GM12878 (cell line): Measurements from ENCODE around the gene LTC4S. TPM values are rescaled to one million over a fixed set of nuclear protein-coding genes. Genes with fewer than 3 reads are reported as not detected.
A peak's percentile ranks its signal among the peaks of the same experiment; 100 is the strongest.

Experiments used
- ATAC-seq: fragments of 200-7000 bp; cut with Tn5 transposase; 3 replicates; pipeline ENCODE4 v1.9.1; 2020; ENCODE audit warnings: mild to moderate bottlenecking, moderate library complexity
- BruUV-seq: library from RNA; stranded (reverse); fragments of 400-500 nt; replicated peaks from 2 replicates; lab custom pipeline; 2021; lab: Mats Ljungman, UMichigan
- CTCF ChIA-PET: fragments of 300-600 bp; sonication (Branson Sonifier 250); formaldehyde crosslinking; extraction: SDS; loops from one replicate; lab custom pipeline; 2021; ENCODE audit warnings: inconsistent platforms; lab: Yijun Ruan, JAX
- POLR2A ChIA-PET: fragments of 350-600 bp; formaldehyde crosslinking; extraction: SDS; loops from one replicate; lab custom pipeline; 2021; ENCODE audit warnings: inconsistent platforms; lab: Charles Lee
- RAD21 ChIA-PET: fragments of 300-600 bp; sonication (Branson Sonifier 250); formaldehyde crosslinking; loops from one replicate; lab custom pipeline; 2023; ENCODE audit warnings: antibody characterized with exemption; ENCODE audit not compliant: unreplicated experiment; lab: Charles Lee
- SMC1A ChIA-PET: fragments of 300-600 bp; sonication (Branson Sonifier 250); formaldehyde crosslinking; loops from one replicate; lab custom pipeline; 2023; ENCODE audit not compliant: unreplicated experiment, uncharacterized antibody; lab: Charles Lee
- DNase-seq: peaks from one replicate; pipeline ENCODE4 v3.0.0-alpha.2; 2011; ENCODE audit warnings: low read depth, low spot score
- FAIRE-seq: peaks from 3 replicates; lab custom pipeline; 2011; peaks lifted over from hg19 to GRCh38; lab: Jason Lieb, UNC
- H2AFZ ChIP-seq: 2 replicates; pipeline ENCODE4 v1.6.0; 2011; ENCODE audit warnings: low read depth, low read length, control low read depth; ENCODE audit not compliant: control insufficient read depth
- H3K27ac ChIP-seq: 2 replicates; pipeline ENCODE4 v1.5.1; 2011; ENCODE audit warnings: control low read depth; ENCODE audit not compliant: control insufficient read depth, insufficient read depth
- H3K27me3 ChIP-seq, 2 experiments: replicated peaks in 1 of 2; 2 replicates each; pipeline versions ENCODE4 v1.6.0 to v1.6.1; 2011; ENCODE audit warnings: low read length in 1 of 2; ENCODE audit not compliant: control insufficient read depth in 2 of 2, insufficient read depth in 2 of 2
- H3K36me3 ChIP-seq, 2 experiments: 2 replicates each; pipeline ENCODE4 v1.5.1; 2011; ENCODE audit warnings: low read length in 1 of 2; ENCODE audit not compliant: control insufficient read depth in 2 of 2, insufficient read depth in 2 of 2
- H3K4me1 ChIP-seq: 2 replicates; pipeline ENCODE4 v1.6.1; 2011; ENCODE audit warnings: mild to moderate bottlenecking, low read length, moderate library complexity, mixed read lengths; ENCODE audit not compliant: control insufficient read depth, insufficient read depth
- H3K4me2 ChIP-seq: 2 replicates; pipeline ENCODE4 v1.6.0; 2011; ENCODE audit warnings: control low read depth; ENCODE audit not compliant: control insufficient read depth, insufficient read depth
- H3K4me3 ChIP-seq: fragments of 200-600 bp; sonication (generic); 2 replicates; pipeline ENCODE4 v1.5.1; 2016
- H3K79me2 ChIP-seq: 2 replicates; pipeline ENCODE4 v1.6.0; 2011; ENCODE audit warnings: low read length; ENCODE audit not compliant: control insufficient read depth, insufficient read depth
- H3K9ac ChIP-seq: 2 replicates; pipeline ENCODE4 v1.8.0; 2011; ENCODE audit warnings: low read length, control low read depth, mixed read lengths; ENCODE audit not compliant: control insufficient read depth, insufficient read depth
- H3K9me3 ChIP-seq: replicated peaks from 3 replicates; pipeline ENCODE4 v1.5.1; 2011; ENCODE audit warnings: mild to moderate bottlenecking, low read length; ENCODE audit not compliant: control insufficient read depth, insufficient read depth
- H4K20me1 ChIP-seq: 2 replicates; pipeline ENCODE4 v1.6.0; 2011; ENCODE audit not compliant: control insufficient read depth, insufficient read depth
- BMI1 ChIP-seq: fragments of 450-650 bp; IDR thresholded peaks from 2 replicates; pipeline ENCODE4 v1.6.1; 2016; ENCODE audit warnings: mild to moderate bottlenecking, moderate library complexity, borderline replicate concordance
- NFYA ChIP-seq: IDR thresholded peaks from 2 replicates; pipeline ENCODE4 v1.6.1; 2011; ENCODE audit warnings: low read depth, mild to moderate bottlenecking, low read length, improper control_type of control experiment, borderline replicate concordance
- RAD21 ChIP-seq: IDR thresholded peaks from 2 replicates; pipeline ENCODE4 v1.6.1; 2011; ENCODE audit warnings: mild to moderate bottlenecking, low read depth, low read length, moderate library complexity; ENCODE audit not compliant: insufficient read depth
- SMARCA5 ChIP-seq: fragments of 450-650 bp; IDR thresholded peaks from 2 replicates; pipeline ENCODE4 v1.6.1; 2017; ENCODE audit warnings: mild to moderate bottlenecking
- SMC3 ChIP-seq: IDR thresholded peaks from 2 replicates; pipeline ENCODE4 v1.6.1; 2011; ENCODE audit warnings: low read length, improper control_type of control experiment, borderline replicate concordance
- WGBS: methylation state at CpG from one replicate; pipeline ENCODE4 v1.1.6; 2016; ENCODE audit warnings: low lambda C conversion rate; ENCODE audit not compliant: insufficient replicate concordance, insufficient coverage; ENCODE audit errors: missing lambda C conversion rate; 5-methylcytosine and 5-hydroxymethylcytosine counted together
- in situ Hi-C: fragments of 300-500 bp; cut with MboI; formaldehyde crosslinking; loops from 9 replicates; pipeline ENCODE4 v1.14.3; 2018; ENCODE audit warnings: mixed read lengths
- intact Hi-C: fragments of 100-400 bp; cut with micrococcal nuclease; formaldehyde crosslinking; loops from one replicate; pipeline ENCODE4 v1.14.2; 2022; ENCODE audit not compliant: unreplicated experiment
- polyA plus RNA-seq, 11 experiments: library from polyadenylated mRNA; depleted of rRNA in 4 of 11; unstranded in 6 of 11; stranded (reverse) in 5 of 11; fragments of >200 nt; fragmentation: Nextera tagmentation in 4 of 11; fragmentation: Illumina TruSeq in 1 of 11; extraction: Ambion mirVana in 4 of 11; extraction: Trizol in 1 of 11; gene quantifications; 1 replicate in 1 of 11; 2 replicates in 10 of 11; pipeline versions ENCODE4 v1.2.1 to v1.2.3, GENCODE V29; 2011 to 2016; ENCODE audit warnings: inconsistent platforms in 2 of 11, missing spikeins in 2 of 11, low read depth in 1 of 11
- total RNA-seq, 4 experiments: library from RNA; depleted of rRNA in 3 of 4; stranded (reverse); fragments of >200 nt in 3 of 4; fragmentation: Illumina TruSeq in 1 of 4; extraction: Trizol in 1 of 4; gene quantifications; 2 replicates each; pipeline versions ENCODE4 v1.2.1 to v1.2.3, GENCODE V29; 2013 to 2021
- TF ChIP-seq, protein P1 (sequence below), 3 experiments: IDR thresholded peaks in 2 of 3; conservative IDR thresholded peaks in 1 of 3; 2 replicates each; pipeline ENCODE4 v1.5.1; 2011; ENCODE audit warnings: low read depth in 3 of 3, low read length in 3 of 3, mild to moderate bottlenecking in 3 of 3, control low read depth in 2 of 3, moderate library complexity in 2 of 3, inconsistent platforms in 1 of 3, mixed read lengths in 1 of 3; ENCODE audit not compliant: control insufficient read depth in 2 of 3, insufficient read depth in 1 of 3; ENCODE audit errors: extremely low read depth in 1 of 3

LTC4S gene
- total and polyA plus RNA-seq, 10 of the 15 experiments (the other 5 are each of a cell fraction or from before 2014, with no cell fraction given) = 0.78 to 3.6 (median 1.8) TPM; not detected in 5

DNA sequence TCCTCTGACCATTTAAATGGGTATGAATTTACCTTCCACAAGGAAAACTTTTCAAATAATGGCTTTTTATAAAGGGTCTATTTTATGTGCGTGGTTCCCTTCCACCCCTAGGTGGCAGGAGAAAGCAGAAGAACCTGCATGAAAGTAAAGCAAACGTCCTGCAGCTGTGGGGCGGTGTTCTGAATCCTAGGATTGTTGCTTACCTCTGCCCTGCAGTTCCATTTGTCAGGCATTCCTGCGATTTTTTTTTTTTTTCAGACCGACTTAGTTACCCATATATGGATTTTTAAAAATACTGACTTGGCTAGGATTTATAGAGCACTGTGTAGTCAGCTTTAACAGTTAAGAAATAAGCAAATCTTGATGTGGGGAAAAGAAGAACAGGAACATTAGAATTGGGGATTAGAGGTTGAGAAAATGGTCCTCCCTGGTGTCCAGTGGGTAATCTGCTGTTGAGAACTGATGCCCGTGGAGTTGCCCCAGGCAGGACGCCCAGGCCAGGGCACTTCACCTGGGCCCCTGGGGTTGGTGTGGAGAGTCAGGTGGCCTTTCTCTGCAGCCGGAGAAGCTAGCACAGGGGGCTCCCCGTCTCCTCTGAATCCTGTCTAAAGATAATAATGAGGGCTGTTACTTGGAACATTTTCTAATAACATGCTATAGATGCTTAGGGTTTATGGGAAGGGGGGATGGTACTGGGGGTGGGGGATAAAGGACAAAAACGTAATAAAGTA lies 30.4 kb upstream of the LTC4S start:
- intact Hi-C loops = loop anchor here (5.0 to 10.0 kb wide), 2 partner anchors 34 to 211 kb away; no protein-coding TSS in a partner anchor
- Histone ChIP-seq H3K27me3 (no peaks in the 10 kb centered on the region), H3K9me3 (no peaks in the 10 kb centered on the region), H3K27ac (no peak overlapping the region), H2AFZ (no peak overlapping the region), H3K4me2 (no peak overlapping the region), H3K4me1 (peaks cover 30% of the 10 kb centered on the region), H3K9ac (no peak overlapping the region)
- ATAC-seq = peak; percentile 87
- 30% methylated on average over 10 of the region's 10 CpGs for WGBS
- no TSS peak for BruUV-seq
- RAD21 ChIA-PET = interaction anchor here (0.8 to 2.0 kb wide), 9 partner anchors 24 to 329 kb away, joined by 3 to 9 read pairs (median 6); partner anchors contain the start of genes HNRNPH1 and MAML1
- TF ChIP-seq SMARCA5 (peak; percentile 56; the same call in 1 of the 2 replicates), BMI1 (no peak), SMC3 (peak; percentile 62; the same call in 1 of the 2 replicates), NFYA (no peak), RAD21 (peak; percentile 79)
- TF ChIP-seq, protein P1, sequence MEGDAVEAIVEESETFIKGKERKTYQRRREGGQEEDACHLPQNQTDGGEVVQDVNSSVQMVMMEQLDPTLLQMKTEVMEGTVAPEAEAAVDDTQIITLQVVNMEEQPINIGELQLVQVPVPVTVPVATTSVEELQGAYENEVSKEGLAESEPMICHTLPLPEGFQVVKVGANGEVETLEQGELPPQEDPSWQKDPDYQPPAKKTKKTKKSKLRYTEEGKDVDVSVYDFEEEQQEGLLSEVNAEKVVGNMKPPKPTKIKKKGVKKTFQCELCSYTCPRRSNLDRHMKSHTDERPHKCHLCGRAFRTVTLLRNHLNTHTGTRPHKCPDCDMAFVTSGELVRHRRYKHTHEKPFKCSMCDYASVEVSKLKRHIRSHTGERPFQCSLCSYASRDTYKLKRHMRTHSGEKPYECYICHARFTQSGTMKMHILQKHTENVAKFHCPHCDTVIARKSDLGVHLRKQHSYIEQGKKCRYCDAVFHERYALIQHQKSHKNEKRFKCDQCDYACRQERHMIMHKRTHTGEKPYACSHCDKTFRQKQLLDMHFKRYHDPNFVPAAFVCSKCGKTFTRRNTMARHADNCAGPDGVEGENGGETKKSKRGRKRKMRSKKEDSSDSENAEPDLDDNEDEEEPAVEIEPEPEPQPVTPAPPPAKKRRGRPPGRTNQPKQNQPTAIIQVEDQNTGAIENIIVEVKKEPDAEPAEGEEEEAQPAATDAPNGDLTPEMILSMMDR (IDR thresholded peaks at IDR 0.05 in 2 of 3, conservative IDR thresholded peaks at IDR 0.05 in 1 of 3; ENCODE audit: control insufficient read depth in 2 of 3, extremely low read depth in 1 of 3, insufficient read depth in 1 of 3, low read depth in 3 of 3, low read length in 3 of 3) = peak; percentile 82 to 94 (median 90)
- TF ChIP-seq, all 136 proteins: peak for 4
- SMC1A ChIA-PET = interaction anchor here (0.6 to 1.7 kb wide), 10 partner anchors 13 to 159 kb away, joined by 3 to 4 read pairs (median 3); no protein-coding TSS in a partner anchor
- H3K36me3 ChIP-seq = peaks cover 6 to 14% of the 10 kb centered on the region in 2 experiments; a peak in 3 of 4 replicates
- peaks cover 33% of the 10 kb centered on the region for H3K79me2 ChIP-seq
- no peak for DNase-seq
- POLR2A ChIA-PET = interaction anchor here (0.7 to 2.3 kb wide), 4 partner anchors 20 to 63 kb away, joined by 3 to 6 read pairs (median 4); partner anchors contain the start of genes MAML1 and SQSTM1
- peaks cover 4% of the 10 kb centered on the region; the same call in 1 of the 2 replicates for H4K20me1 ChIP-seq
- in situ Hi-C loops = no loop called here
- peak; percentile 13 for FAIRE-seq
- no peak overlapping the region for H3K4me3 ChIP-seq
- CTCF ChIA-PET = interaction anchor here (0.6 to 2.6 kb wide), 35 partner anchors 8 to 527 kb away, joined by 3 to 25 read pairs (median 5); partner anchors contain the start of genes LTC4S and MAML1
